ENCODE data around the gene C2orf76.
A peak's percentile ranks its signal among the peaks of the same experiment; 100 is the strongest.
"Not testable (repeated sequence)": the region's sequence is repeated elsewhere in the genome, so short reads cannot be mapped to it uniquely, and the experiment has no call there.

The C2orf76 gene

GRCh38 chr2:119293254-119293653 is 73.4 kb downstream of the C2orf76 start:
- no peak for DNase-seq

DNA sequence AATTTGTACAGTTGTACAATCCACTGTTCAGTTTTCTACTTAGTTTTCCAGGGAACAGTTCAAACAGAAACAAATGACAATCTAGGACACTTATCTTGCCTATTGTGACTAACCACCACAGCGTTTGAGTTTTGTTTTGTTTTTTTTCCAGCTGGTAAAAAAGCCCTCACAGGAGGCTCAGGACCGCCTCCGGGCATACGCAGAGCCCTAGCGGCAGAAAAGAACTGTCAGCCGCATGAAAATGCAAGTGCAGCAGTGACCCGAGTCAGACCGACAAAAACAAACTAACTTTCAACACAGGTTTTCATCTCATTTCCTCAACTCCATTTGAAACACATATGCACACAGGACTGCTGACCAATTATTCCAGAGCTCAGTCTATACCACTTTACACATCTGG is 74.4 kb downstream of the C2orf76 start:
- DNase-seq = no peak

DNA sequence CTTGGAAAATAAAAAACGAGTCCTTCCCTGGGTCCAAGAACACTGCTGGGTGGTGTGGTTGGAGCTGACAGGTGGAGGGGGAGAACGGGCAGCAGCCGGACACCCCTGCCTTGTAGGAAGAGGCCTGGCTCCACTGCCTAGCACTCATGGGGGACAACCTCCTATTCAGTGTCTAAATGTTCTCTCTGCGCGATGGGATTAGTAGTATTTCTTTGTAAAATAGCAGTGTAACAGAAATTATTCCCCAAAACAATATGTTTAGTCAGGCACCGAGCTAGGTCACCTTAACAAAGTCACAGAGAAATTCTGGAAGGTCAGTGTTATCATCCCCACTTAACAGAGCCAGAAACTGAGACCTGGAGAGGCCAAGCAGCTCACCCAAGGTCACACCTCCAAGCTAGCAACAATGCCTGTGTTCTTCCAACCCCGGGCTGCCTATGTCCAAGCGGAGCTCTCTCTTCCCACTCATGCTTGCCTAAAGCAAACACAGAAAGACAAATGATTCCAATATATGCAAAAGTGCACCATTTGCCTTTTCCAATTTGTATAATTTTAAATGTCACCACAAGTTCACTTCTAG is 75.0 kb downstream of the C2orf76 start:
- DNase-seq = no peak

GRCh38 chr2:119290859-119291587 is 75.6 kb downstream of the C2orf76 start:
- peak; percentile 3 for DNase-seq

DNA sequence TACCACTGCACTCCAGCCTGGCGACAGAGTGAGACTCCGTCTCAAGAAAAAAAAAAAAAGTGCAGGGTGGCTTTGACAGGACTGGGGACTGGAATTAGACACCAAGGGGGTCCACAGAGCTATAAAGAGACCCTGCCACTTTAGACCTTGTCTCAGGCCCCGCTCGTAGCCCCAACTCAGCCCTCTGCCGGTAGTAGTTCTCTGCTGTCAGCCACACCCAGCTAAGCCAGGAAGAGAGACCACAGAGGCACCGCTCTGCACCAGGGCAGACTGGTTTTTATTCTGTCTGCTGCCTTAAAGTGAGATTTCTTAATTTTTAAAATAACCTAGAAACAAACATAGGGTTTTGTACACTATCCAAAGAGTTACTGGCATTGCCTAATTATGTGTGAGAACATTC is 77.0 kb downstream of the C2orf76 start:
- no peak for DNase-seq

DNA sequence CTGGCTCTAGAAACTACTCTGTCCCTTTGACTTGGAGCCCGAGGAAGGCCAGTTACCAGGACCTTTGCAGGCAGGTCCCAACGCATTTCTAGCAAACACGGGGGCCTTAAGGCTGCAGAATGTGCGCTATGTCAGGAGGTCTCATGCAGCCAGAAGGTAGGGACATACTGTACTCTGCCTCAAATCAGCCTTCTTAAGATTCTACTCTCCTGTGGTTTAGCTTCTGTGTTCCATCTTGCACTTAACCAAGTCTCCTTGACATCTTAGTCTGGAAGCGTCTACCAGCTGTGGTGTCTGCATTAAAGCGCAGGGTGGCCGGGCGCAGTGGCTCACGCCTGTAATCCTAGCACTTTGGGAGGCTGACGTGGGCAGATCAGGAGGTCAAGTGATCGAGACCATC is 77.5 kb downstream of the C2orf76 start:
- DNase-seq = no peak

DNA sequence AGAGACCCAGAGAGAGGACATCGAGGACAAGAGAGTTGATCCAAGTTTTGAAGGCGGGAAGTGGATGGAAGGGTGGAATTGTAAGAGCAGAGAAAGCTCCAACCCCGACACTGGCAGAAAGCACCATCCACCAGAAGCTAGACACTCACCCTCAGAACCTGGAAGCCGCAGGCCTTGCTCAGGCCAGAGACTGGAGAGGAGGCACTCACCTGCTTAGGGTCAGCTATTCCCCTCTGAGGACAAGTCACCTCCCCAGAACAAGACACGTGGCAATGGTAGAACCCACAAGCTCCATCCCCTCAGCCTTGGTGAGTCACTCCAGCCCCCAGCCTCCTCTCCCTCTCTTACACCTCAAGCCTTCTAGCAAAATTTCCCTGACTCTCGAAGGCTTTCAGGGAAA is 78.1 kb downstream of the C2orf76 start:
- DNase-seq = no peak

GRCh38 chr2:119286661-119287060 is 80.0 kb downstream of the C2orf76 start:
- no peak for DNase-seq

GRCh38 chr2:119283873-119284331 is 82.7 kb downstream of the C2orf76 start:
- DNase-seq = no peak

GRCh38 chr2:119282996-119283511 is 83.6 kb downstream of the C2orf76 start:
- DNase-seq = no peak

GRCh38 chr2:119282146-119282995 is 84.3 kb downstream of the C2orf76 start:
- no peak for DNase-seq

DNA sequence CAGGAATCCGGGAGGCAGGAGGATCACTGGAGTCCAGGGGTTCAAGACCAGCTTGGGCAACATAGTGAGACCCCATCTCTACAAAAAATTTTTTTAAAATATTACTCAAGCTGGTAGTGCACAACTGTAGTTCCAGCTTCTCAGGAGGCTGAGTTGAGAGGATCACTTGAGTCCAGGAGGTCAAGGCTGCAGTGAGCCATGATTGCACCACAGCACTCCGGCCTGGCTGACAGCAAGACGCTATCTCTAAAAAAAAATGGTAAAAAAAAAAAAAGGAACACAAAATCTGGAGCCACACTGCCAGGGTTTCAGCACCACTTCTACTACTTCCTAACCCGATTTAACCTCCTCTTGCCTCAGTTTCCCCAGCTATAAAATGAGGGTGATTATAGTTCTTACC is 86.0 kb downstream of the C2orf76 start:
- no peak for DNase-seq

DNA sequence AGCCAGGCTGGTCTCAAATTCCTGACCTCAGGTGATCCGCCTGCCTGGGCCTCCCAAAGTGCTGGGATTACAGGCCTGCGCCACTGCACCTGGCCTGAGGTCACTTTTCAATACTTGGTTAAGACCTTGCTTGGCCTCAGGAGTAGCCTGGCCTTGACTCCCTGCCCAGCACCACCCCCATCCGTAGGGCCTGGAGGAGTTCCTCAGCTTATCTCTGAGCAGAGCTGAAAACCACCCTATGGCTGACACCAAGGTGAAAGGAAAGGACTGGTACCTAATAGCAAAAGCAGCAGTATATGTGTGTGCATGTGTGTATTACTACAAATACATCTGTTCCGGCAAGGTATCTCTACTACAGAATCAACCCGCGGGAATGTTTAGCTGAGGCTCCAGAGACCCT is 87.0 kb downstream of the C2orf76 start:
- DNase-seq = no peak

- DNase-seq = no peak
Observed at GRCh38 chr2:119278946-119279345, 87.7 kb downstream of the C2orf76 start.

- not testable (repeated sequence) for DNase-seq
Observed at GRCh38 chr2:119278385-119278784, 88.2 kb downstream of the C2orf76 start.

- no peak for DNase-seq
Observed at GRCh38 chr2:119276864-119277263, 89.8 kb downstream of the C2orf76 start.

- no peak for DNase-seq
Observed at GRCh38 chr2:119267604-119268003, 99.0 kb downstream of the C2orf76 start.

DNA sequence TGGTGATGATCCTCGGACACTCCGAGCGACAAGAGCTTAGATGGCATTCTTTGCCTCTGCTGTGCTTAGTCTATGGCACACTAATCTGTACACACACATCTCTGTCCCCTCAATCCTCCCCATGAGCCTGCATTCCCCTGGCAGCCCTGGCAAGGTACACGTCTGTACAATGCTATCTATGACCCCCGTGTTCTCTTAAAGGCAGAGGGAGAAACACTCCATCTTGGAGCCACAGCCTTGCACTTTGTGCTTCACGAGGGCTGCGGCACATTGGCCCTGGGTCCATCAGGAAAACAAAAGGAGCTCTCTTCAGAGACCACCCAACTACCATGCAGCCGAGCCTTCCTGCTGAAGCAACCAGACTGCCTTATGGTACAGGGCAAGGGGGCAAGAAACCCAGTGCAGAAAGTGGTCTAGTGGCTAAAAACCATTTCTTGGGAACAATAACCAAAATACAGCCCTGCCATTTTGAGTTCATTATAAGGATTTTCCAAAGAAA is 100.5 kb downstream of the C2orf76 start:
- DNase-seq = no peak

- no peak for DNase-seq
Observed at GRCh38 chr2:119265693-119266066, 101.0 kb downstream of the C2orf76 start.

- DNase-seq = peak; percentile 13
Observed at GRCh38 chr2:119264781-119265692, 101.6 kb downstream of the C2orf76 start.

- no peak for DNase-seq
Observed at GRCh38 chr2:119263656-119264055, 103.0 kb downstream of the C2orf76 start.

- no peak for DNase-seq
Observed at GRCh38 chr2:119263025-119263424, 103.6 kb downstream of the C2orf76 start.
